Upper lobe of right lung (tissue), 1 donor: ENCODE results near the gene HUWE1. TPM values are rescaled to one million over a fixed set of nuclear protein-coding genes. Genes with fewer than 3 reads are reported as not detected.

Experiments used
- ATAC-seq: fragments of 200-7000 bp; cut with Tn5 transposase; one replicate; pipeline ENCODE4 v1.9.1; 2020; ENCODE audit warnings: mild to moderate bottlenecking, moderate library complexity
- DNase-seq: peaks from one replicate; pipeline ENCODE4 v3.0.0-alpha.2; 2020
- H3K27ac ChIP-seq: fragments of 200-600 bp; one replicate; pipeline ENCODE4 v1.8.0; 2022
- H3K27me3 ChIP-seq: fragments of 200-600 bp; one replicate; pipeline ENCODE4 v1.8.0; 2022; ENCODE audit warnings: mild to moderate bottlenecking
- H3K36me3 ChIP-seq: fragments of 200-600 bp; one replicate; pipeline ENCODE4 v1.8.0; 2022
- H3K4me1 ChIP-seq: fragments of 200-600 bp; one replicate; pipeline ENCODE4 v1.8.0; 2022
- H3K4me3 ChIP-seq: fragments of 200-600 bp; one replicate; pipeline ENCODE4 v1.8.0; 2022; ENCODE audit warnings: mild to moderate bottlenecking
- H3K9me3 ChIP-seq: fragments of 200-600 bp; one replicate; pipeline ENCODE4 v1.8.0; 2022
- CTCF ChIP-seq: fragments of 200-600 bp; IDR thresholded peaks from one replicate; pipeline ENCODE4 v1.8.0; 2022; ENCODE audit warnings: antibody characterized with exemption
- intact Hi-C: fragments of 100-400 bp; cut with DNase I; formaldehyde crosslinking; loops from one replicate; pipeline ENCODE4 v1.11.0; 2022
- total RNA-seq: library from RNA; stranded (reverse); fragmentation: NEBNext Ultra II Directional; extraction: Animal tissue kit (Norgen Biotek cat#: 25700); gene quantifications from one replicate; pipeline ENCODE4 v1.2.1, GENCODE V29; 2021
- donor health status: DM: no; HTN: yes; CAD: no; lungs with severe emphysema.

HUWE1 gene
- total RNA-seq, 1 donor from 2014 or later = 151 TPM

GRCh38 chrX:53677286-53677685, 9.2 kb downstream of the HUWE1 start:
- no peaks in the 10 kb centered on the region for H3K4me1 ChIP-seq
- no peak overlapping the region for H3K4me3 ChIP-seq
- H3K9me3 ChIP-seq = no peaks in the 10 kb centered on the region
- H3K36me3 ChIP-seq = peaks cover 34% of the 10 kb centered on the region
- TF ChIP-seq CTCF = no peak
- intact Hi-C loops = no loop called here
- ATAC-seq = no peak
- DNase-seq = no peak
- no peak overlapping the region for H3K27ac ChIP-seq
- no peaks in the 10 kb centered on the region for H3K27me3 ChIP-seq

- ATAC-seq = no peak
- no peak for DNase-seq
- H3K36me3 ChIP-seq = peaks cover 49% of the 10 kb centered on the region
- no peaks in the 10 kb centered on the region for H3K27me3 ChIP-seq
- TF ChIP-seq CTCF = no peak
- H3K9me3 ChIP-seq = no peaks in the 10 kb centered on the region
- H3K27ac ChIP-seq = no peak overlapping the region
- H3K4me3 ChIP-seq = no peak overlapping the region
- intact Hi-C loops = no loop called here
- no peaks in the 10 kb centered on the region for H3K4me1 ChIP-seq
Measured at GRCh38 chrX:53674581-53674980, 11.9 kb downstream of the HUWE1 start.

- peaks cover 32% of the 10 kb centered on the region for H3K36me3 ChIP-seq
- no peak overlapping the region for H3K4me3 ChIP-seq
- no peaks in the 10 kb centered on the region for H3K9me3 ChIP-seq
- DNase-seq = no peak
- TF ChIP-seq CTCF = no peak
- intact Hi-C loops = no loop called here
- H3K4me1 ChIP-seq = no peaks in the 10 kb centered on the region
- no peaks in the 10 kb centered on the region for H3K27me3 ChIP-seq
- H3K27ac ChIP-seq = no peak overlapping the region
- ATAC-seq = no peak
Measured at GRCh38 chrX:53669258-53669657, 17.3 kb downstream of the HUWE1 start.

- intact Hi-C loops = no loop called here
- no peak for TF ChIP-seq CTCF
- no peak for DNase-seq
Measured at GRCh38 chrX:53666171-53666570, 20.3 kb downstream of the HUWE1 start.

GRCh38 chrX:53660004-53660403, 26.5 kb downstream of the HUWE1 start:
- intact Hi-C loops = no loop called here
- no peaks in the 10 kb centered on the region for H3K9me3 ChIP-seq
- no peaks in the 10 kb centered on the region for H3K36me3 ChIP-seq
- H3K4me3 ChIP-seq = no peak overlapping the region
- no peak overlapping the region for H3K27ac ChIP-seq
- ATAC-seq = no peak
- no peak for DNase-seq
- no peaks in the 10 kb centered on the region for H3K4me1 ChIP-seq
- no peak for TF ChIP-seq CTCF
- no peaks in the 10 kb centered on the region for H3K27me3 ChIP-seq

More at GRCh38 chrX:53666171-53666570, 20.3 kb downstream of the HUWE1 start:
- no peak overlapping the region for H3K4me3 ChIP-seq
- peaks cover 15% of the 10 kb centered on the region for H3K36me3 ChIP-seq
- no peaks in the 10 kb centered on the region for H3K27me3 ChIP-seq
- no peak for ATAC-seq
- no peak overlapping the region for H3K27ac ChIP-seq
- H3K4me1 ChIP-seq = no peaks in the 10 kb centered on the region
- H3K9me3 ChIP-seq = no peaks in the 10 kb centered on the region

- H3K4me1 ChIP-seq = no peaks in the 10 kb centered on the region
Measured at GRCh38 chrX:53659039-53659438, 27.5 kb downstream of the HUWE1 start.

More at GRCh38 chrX:53659039-53659438, 27.5 kb downstream of the HUWE1 start:
- TF ChIP-seq CTCF = no peak
- DNase-seq = no peak
- no peak for ATAC-seq
- intact Hi-C loops = no loop called here
- Histone ChIP-seq H3K36me3 (no peaks in the 10 kb centered on the region), H3K4me3 (no peak overlapping the region), H3K9me3 (no peaks in the 10 kb centered on the region), H3K27ac (no peak overlapping the region), H3K27me3 (no peaks in the 10 kb centered on the region)
